Thymus (tissue), 14 donors: ENCODE data around the gene SLC22A2. TPM values are rescaled to one million over a fixed set of nuclear protein-coding genes. Genes with fewer than 3 reads are reported as not detected.
"Not testable (repeated sequence)": the region's sequence is repeated elsewhere in the genome, so short reads cannot be mapped to it uniquely, and the experiment has no call there.

ENCODE experiments used
- DNase-seq, 9 donors: peaks; one replicate each; pipeline ENCODE4 v3.0.0-alpha.2; 2013; ENCODE audit warnings: low spot score in 9 of 9, low read depth in 6 of 9, missing footprints in 1 of 9
- H3K27ac ChIP-seq, 2 donors: one replicate each; pipeline ENCODE4 v1.5.1; 2013; ENCODE audit warnings: control low read depth in 1 of 2, low read depth in 1 of 2, low read length in 1 of 2, mild to moderate bottlenecking in 1 of 2, moderate library complexity in 1 of 2
- H3K27me3 ChIP-seq, 2 donors: one replicate each; pipeline ENCODE4 v1.5.1; 2013; ENCODE audit warnings: low read length in 1 of 2; ENCODE audit not compliant: control insufficient read depth in 2 of 2, insufficient read depth in 1 of 2
- H3K36me3 ChIP-seq, 2 donors: one replicate each; pipeline ENCODE4 v1.5.1; 2013; ENCODE audit warnings: low read length in 1 of 2, mild to moderate bottlenecking in 1 of 2, moderate library complexity in 1 of 2; ENCODE audit not compliant: control insufficient read depth in 2 of 2, insufficient read depth in 2 of 2
- H3K4me1 ChIP-seq, 2 donors: one replicate each; pipeline ENCODE4 v1.5.1; 2013; ENCODE audit warnings: low read length in 2 of 2; ENCODE audit not compliant: control insufficient read depth in 2 of 2, insufficient read depth in 2 of 2
- H3K4me3 ChIP-seq, 2 donors: one replicate each; pipeline ENCODE4 v1.5.1; 2013; ENCODE audit warnings: low read length in 2 of 2, control low read depth in 1 of 2, mild to moderate bottlenecking in 1 of 2
- H3K9me3 ChIP-seq, 2 donors: one replicate each; pipeline ENCODE4 v1.5.1; 2013; ENCODE audit warnings: low read length in 1 of 2, mild to moderate bottlenecking in 1 of 2; ENCODE audit not compliant: control insufficient read depth in 2 of 2, insufficient read depth in 1 of 2
- WGBS: extraction: QIAGEN DNeasy Blood & Tissue Kit; methylation state at CpG from one replicate; pipeline ENCODE4 v1.1.7; 2013; 5-methylcytosine and 5-hydroxymethylcytosine counted together
- long read RNA-seq, 10 donors: transcript quantifications; one replicate each; lab custom pipeline, GENCODE V29; 2026
- polyA plus RNA-seq: library from polyadenylated mRNA; stranded (reverse); fragments of 200-250 nt; gene quantifications from one replicate; pipeline ENCODE4 v1.2.3, GENCODE V29; 2013
- total RNA-seq: library from RNA; stranded (reverse); fragments of 120-200 nt; gene quantifications from one replicate; pipeline ENCODE4 v1.2.4, GENCODE V29; 2013
- donor health status: healthy.

The SLC22A2 gene
- total RNA-seq = not detected
- polyA plus RNA-seq = 0.39 TPM
- long read RNA-seq, donor 1 = 0 reads
- long read RNA-seq, donor 2 = 0 reads
- long read RNA-seq, donor 3 = 0 reads
- long read RNA-seq, donor 4 = 0 reads
- long read RNA-seq, donor 5, partial matches to known transcripts = 0 of 2 reads
- long read RNA-seq, donor 5, other reads (novel, unspliced or antisense) = 0 of 2 reads
- long read RNA-seq, donor 6 = 0 reads
- long read RNA-seq, donor 7 = 0 reads
- long read RNA-seq, donor 8 = 0 reads
- long read RNA-seq, donor 9 = 0 reads
- long read RNA-seq, donor 10 = 0 reads

- Histone ChIP-seq H3K36me3 (no peaks in the 10 kb centered on the region), H3K4me3 (no peak within 1 kb of the TSS), H3K27me3 (no peaks in the 10 kb centered on the region), H3K9me3 (no peaks in the 10 kb centered on the region), H3K4me1 (no peaks in the 10 kb centered on the region), H3K27ac (no peak within 1 kb of the TSS)
- DNase-seq = no peak
- 93% methylated on average over 43 of the region's 43 CpGs for WGBS
Observed at GRCh38 chr6:160258346-160259142, at the start of gene SLC22A2. TSS of gene SLC22A2 (minus strand) at chr6:160258821. CDS start at chr6:160258757, 64 bp downstream.

- H3K36me3 ChIP-seq = no peaks in the 10 kb centered on the region
- H3K4me1 ChIP-seq = no peaks in the 10 kb centered on the region
- H3K27me3 ChIP-seq = no peaks in the 10 kb centered on the region
- H3K27ac ChIP-seq = no peak overlapping the region
- no peak overlapping the region for H3K4me3 ChIP-seq
- no peak for DNase-seq
- 71% methylated on average over 7 of the region's 7 CpGs for WGBS
- H3K9me3 ChIP-seq = no peaks in the 10 kb centered on the region
Observed at GRCh38 chr6:160305926-160306713, 47.5 kb upstream of the SLC22A2 start.

GRCh38 chr6:160303806-160304205 is 45.2 kb upstream of the SLC22A2 start:
- no peaks in the 10 kb centered on the region for H3K4me1 ChIP-seq
- no peak for DNase-seq
- 38% methylated on average over 2 of the region's 2 CpGs for WGBS
- no peaks in the 10 kb centered on the region for H3K36me3 ChIP-seq
- no peak overlapping the region for H3K4me3 ChIP-seq
- no peak overlapping the region for H3K27ac ChIP-seq
- no peaks in the 10 kb centered on the region for H3K9me3 ChIP-seq
- no peaks in the 10 kb centered on the region for H3K27me3 ChIP-seq

DNA sequence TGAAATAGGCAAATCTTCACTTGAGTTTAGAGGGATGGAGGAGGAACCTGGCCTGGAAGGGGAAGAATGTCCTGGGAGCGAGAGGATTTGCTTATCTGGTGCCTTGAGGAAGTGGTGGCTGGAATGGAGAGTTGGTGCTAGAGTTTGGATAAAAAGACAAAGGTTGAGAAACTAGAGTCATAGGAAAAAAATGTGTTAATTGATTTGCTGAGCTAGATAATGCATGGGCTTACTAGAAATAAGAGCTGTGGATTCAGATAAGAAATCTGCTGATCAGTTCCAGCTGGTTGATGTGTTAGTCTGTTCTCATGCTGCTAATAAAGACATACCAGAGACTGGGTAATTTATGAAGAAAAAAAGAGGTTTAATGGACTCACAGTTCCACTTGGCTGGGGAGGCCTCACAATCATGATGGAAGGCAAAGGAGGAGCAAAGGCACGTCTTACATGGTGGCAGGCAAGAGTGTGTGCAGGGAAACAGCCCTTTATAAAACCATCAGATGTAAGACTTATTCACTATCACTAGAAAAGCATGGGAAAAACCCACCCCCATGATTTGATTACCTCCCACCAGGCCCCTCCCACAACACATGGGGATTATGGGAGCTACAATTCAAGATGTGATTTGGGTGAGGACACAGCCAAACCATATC is 43.9 kb upstream of the SLC22A2 start:
- not testable (repeated sequence) for H3K36me3 ChIP-seq, H3K4me3 ChIP-seq, H3K4me1 ChIP-seq, H3K27ac ChIP-seq, DNase-seq, H3K27me3 ChIP-seq, H3K9me3 ChIP-seq
- WGBS = 49% methylated on average over 2 of the region's 2 CpGs

DNA sequence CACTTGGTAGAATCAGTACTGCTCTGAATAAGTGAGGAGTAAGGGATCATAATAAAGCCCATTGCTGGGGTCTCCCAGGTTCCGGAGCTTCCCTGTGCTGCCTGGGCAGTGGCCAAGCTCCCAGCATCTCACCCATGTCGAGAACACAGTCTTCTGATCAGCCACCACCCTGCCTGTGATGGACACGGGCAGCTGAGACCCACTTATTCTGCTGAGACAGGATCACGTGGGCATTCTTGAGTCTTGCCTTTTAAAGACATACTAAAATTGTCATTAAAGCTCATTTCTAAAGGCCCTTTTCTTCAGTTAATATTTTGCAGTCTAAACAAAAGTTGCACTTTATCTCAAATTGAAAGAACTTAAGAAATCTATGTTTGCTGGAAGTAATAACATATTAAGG is 42.7 kb upstream of the SLC22A2 start:
- Histone ChIP-seq H3K27ac (no peak overlapping the region), H3K9me3 (no peaks in the 10 kb centered on the region), H3K36me3 (no peaks in the 10 kb centered on the region), H3K4me3 (no peak overlapping the region), H3K27me3 (no peaks in the 10 kb centered on the region), H3K4me1 (no peaks in the 10 kb centered on the region)
- no peak for DNase-seq
- WGBS = 83% methylated on average over 4 of the region's 4 CpGs

DNA sequence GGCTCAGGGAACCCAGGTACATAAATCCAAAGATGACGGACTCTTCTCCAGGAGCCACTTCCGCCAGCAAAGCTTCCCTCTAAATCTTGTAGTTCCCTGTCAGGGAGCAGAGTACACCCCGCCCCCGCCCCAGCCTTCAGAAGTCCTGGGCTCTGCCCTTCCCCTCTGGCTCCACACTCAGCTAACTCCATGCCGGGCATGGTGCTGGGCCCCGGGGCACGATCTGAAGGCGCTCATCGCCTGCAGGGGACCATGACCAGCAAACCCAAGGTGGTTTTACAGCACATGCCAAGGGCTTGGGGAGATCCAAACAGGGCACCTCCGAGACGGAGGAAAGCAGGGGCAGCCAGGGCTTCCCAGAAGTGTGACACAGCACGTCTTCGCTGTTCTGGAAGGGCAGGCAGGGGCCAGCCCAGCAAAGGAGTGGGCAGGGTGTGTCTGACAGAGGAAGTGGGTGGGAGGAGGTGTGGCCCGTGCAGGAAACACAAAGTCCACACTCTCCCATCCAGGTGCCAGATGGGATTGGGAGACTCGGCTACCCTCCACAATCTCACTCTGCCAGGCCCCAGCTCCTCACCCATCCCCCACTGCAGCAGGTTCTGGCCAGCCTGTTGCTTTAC is 41.6 kb upstream of the SLC22A2 start:
- no peaks in the 10 kb centered on the region for H3K9me3 ChIP-seq
- no peaks in the 10 kb centered on the region for H3K4me1 ChIP-seq
- H3K27me3 ChIP-seq = no peaks in the 10 kb centered on the region
- no peaks in the 10 kb centered on the region for H3K36me3 ChIP-seq
- 78% methylated on average over 15 of the region's 15 CpGs for WGBS
- no peak for DNase-seq
- no peak overlapping the region for H3K27ac ChIP-seq
- no peak overlapping the region for H3K4me3 ChIP-seq

- no peaks in the 10 kb centered on the region for H3K9me3 ChIP-seq
- H3K36me3 ChIP-seq = no peaks in the 10 kb centered on the region
- WGBS = 96% methylated on average over 11 of the region's 11 CpGs
- no peaks in the 10 kb centered on the region for H3K4me1 ChIP-seq
- H3K27ac ChIP-seq = no peak overlapping the region
- no peak overlapping the region for H3K4me3 ChIP-seq
- no peaks in the 10 kb centered on the region for H3K27me3 ChIP-seq
- no peak for DNase-seq
Observed at GRCh38 chr6:160299559-160299958, 40.9 kb upstream of the SLC22A2 start.

DNA sequence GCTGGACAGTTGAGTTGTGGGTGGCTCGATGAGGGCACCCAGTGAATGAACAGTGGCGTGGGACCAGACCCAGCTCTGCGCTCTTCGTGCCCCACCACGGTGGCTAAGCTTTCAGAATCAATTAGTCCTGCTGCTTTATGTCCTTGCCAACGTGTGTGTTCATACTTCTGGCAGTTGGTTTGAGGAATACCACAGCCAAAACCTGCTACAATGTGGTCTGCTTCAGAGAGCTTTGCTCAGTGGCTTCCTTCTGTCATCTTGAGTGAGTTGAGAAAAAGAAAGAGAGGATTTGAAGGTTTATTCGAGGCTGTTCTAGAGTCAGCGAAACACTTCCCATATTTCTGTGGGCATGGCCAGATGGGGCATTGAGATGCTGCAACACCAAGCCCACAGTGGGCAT is 39.5 kb upstream of the SLC22A2 start:
- Histone ChIP-seq H3K36me3 (no peaks in the 10 kb centered on the region), H3K27ac (no peak overlapping the region), H3K9me3 (no peaks in the 10 kb centered on the region), H3K4me1 (no peaks in the 10 kb centered on the region), H3K27me3 (no peaks in the 10 kb centered on the region), H3K4me3 (no peak overlapping the region)
- WGBS = 93% methylated on average over 8 of the region's 8 CpGs
- no peak for DNase-seq
